ENCODE measurements around the gene PTPRU. TPM values are rescaled to one million over a fixed set of nuclear protein-coding genes. Genes with fewer than 3 reads are reported as not detected.

The PTPRU gene
- total RNA-seq, 1 experiment from 2014 or later: 31.4 TPM

- H3K4me3 ChIP-seq: no peak overlapping the region
- peak; percentile 43 to 78 for DNase-seq
- POLR2A ChIA-PET (ENCODE audit: unreplicated experiment): no interaction called here
- H3K9me3 ChIP-seq (ENCODE audit: insufficient read depth, low read depth): no peaks in the 10 kb centered on the region
- no peak overlapping the region for H3K27ac ChIP-seq
- TF ChIP-seq CTCF (conservative IDR thresholded peaks at IDR 0.05) (no peak), EZH2 (IDR thresholded peaks at IDR 0.05; ENCODE audit: low read depth) (no peak)
- H3F3A ChIP-seq (ENCODE audit: insufficient read depth, low read depth): no peaks in the 10 kb centered on the region
- no peaks in the 10 kb centered on the region for H3K4me1 ChIP-seq (replicated peaks; ENCODE audit: insufficient read depth)
- no peaks in the 10 kb centered on the region for H4K20me1 ChIP-seq (ENCODE audit: insufficient read depth)
- CTCF ChIA-PET: interaction anchor here (0.6 kb wide), 1 partner anchor 36 kb away, joined by 4 read pairs; no protein-coding TSS in a partner anchor
- H3K36me3 ChIP-seq (ENCODE audit: low read depth): no peaks in the 10 kb centered on the region
- intact Hi-C loops (cut with micrococcal nuclease; ENCODE audit: unreplicated experiment): loop anchor here (5.0 kb wide), 1 partner anchor 83 kb away; the partner anchor contains the start of gene PTPRU
- H2AFZ ChIP-seq: no peak overlapping the region
- no TSS peak for BruUV-seq (replicated peaks)
- H3K27me3 ChIP-seq (ENCODE audit: insufficient read depth, low read depth): no peaks in the 10 kb centered on the region
- no peaks in the 10 kb centered on the region for H3K9me2 ChIP-seq (ENCODE audit: insufficient read depth)
- no peak overlapping the region for H3K4me2 ChIP-seq
- no peaks in the 10 kb centered on the region for H3K79me2 ChIP-seq (ENCODE audit: low read depth)
These were observed 84.0 kb downstream of the PTPRU start for GRCh38 chr1:29320156-29320940.

GRCh38 chr1:29321176-29321575 lies 84.9 kb downstream of the PTPRU start:
- intact Hi-C loops (cut with micrococcal nuclease; ENCODE audit: unreplicated experiment): loop anchor here (5.0 kb wide), 1 partner anchor 84 kb away; the partner anchor contains the start of gene PTPRU
- ChIA-PET POLR2A (ENCODE audit: unreplicated experiment) (no interaction called here), CTCF (interaction anchor here (0.6 kb wide), 1 partner anchor 13 kb away, joined by 3 read pairs; no protein-coding TSS in a partner anchor)
- Histone ChIP-seq H3K9me2 (ENCODE audit: insufficient read depth) (no peaks in the 10 kb centered on the region), H3K4me2 (no peak overlapping the region), H3K9me3 (ENCODE audit: insufficient read depth, low read depth) (no peaks in the 10 kb centered on the region), H3K79me2 (ENCODE audit: low read depth) (no peaks in the 10 kb centered on the region), H2AFZ (no peak overlapping the region), H3K27me3 (ENCODE audit: insufficient read depth, low read depth) (no peaks in the 10 kb centered on the region), H3K27ac (no peak overlapping the region), H3K4me3 (no peak overlapping the region), H3K36me3 (ENCODE audit: low read depth) (no peaks in the 10 kb centered on the region), H3K4me1 (replicated peaks; ENCODE audit: insufficient read depth) (no peaks in the 10 kb centered on the region), H4K20me1 (ENCODE audit: insufficient read depth) (no peaks in the 10 kb centered on the region), H3F3A (ENCODE audit: insufficient read depth, low read depth) (no peaks in the 10 kb centered on the region)
- BruUV-seq (replicated peaks): no TSS peak
- TF ChIP-seq EZH2 (IDR thresholded peaks at IDR 0.05; ENCODE audit: low read depth): no peak
- no peak for TF ChIP-seq CTCF (conservative IDR thresholded peaks at IDR 0.05)
- no peak for DNase-seq

- POLR2A ChIA-PET (ENCODE audit: unreplicated experiment): interaction anchor here (0.6 kb wide), 1 partner anchor 834 kb away, joined by 3 read pairs; no protein-coding TSS in a partner anchor
- no peak for DNase-seq
- no peak overlapping the region for H3K4me2 ChIP-seq
- no peaks in the 10 kb centered on the region for H3K9me2 ChIP-seq (ENCODE audit: insufficient read depth)
- no peaks in the 10 kb centered on the region for H3K9me3 ChIP-seq (ENCODE audit: insufficient read depth, low read depth)
- CTCF ChIA-PET: no interaction called here
- no peaks in the 10 kb centered on the region for H3K36me3 ChIP-seq (ENCODE audit: low read depth)
- intact Hi-C loops (cut with micrococcal nuclease; ENCODE audit: unreplicated experiment): loop anchor here (5.0 kb wide), 1 partner anchor 85 kb away; the partner anchor contains the start of gene PTPRU
- no peaks in the 10 kb centered on the region for H3K79me2 ChIP-seq (ENCODE audit: low read depth)
- BruUV-seq (replicated peaks): no TSS peak
- H3K4me3 ChIP-seq: no peak overlapping the region
- no peaks in the 10 kb centered on the region for H4K20me1 ChIP-seq (ENCODE audit: insufficient read depth)
- H3K27ac ChIP-seq: no peak overlapping the region
- H2AFZ ChIP-seq: no peak overlapping the region
- no peaks in the 10 kb centered on the region for H3F3A ChIP-seq (ENCODE audit: insufficient read depth, low read depth)
- H3K4me1 ChIP-seq (replicated peaks; ENCODE audit: insufficient read depth): no peaks in the 10 kb centered on the region
- H3K27me3 ChIP-seq (ENCODE audit: insufficient read depth, low read depth): no peaks in the 10 kb centered on the region
- TF ChIP-seq CTCF (conservative IDR thresholded peaks at IDR 0.05): no peak
- no peak for TF ChIP-seq EZH2 (IDR thresholded peaks at IDR 0.05; ENCODE audit: low read depth)
These were observed 85.9 kb downstream of the PTPRU start for GRCh38 chr1:29322147-29322694.

Measured in PC-9 (cell line).